Measurements from ENCODE around the gene NNT. TPM values are rescaled to one million over a fixed set of nuclear protein-coding genes. Genes with fewer than 3 reads are reported as not detected.
"Not testable (repeated sequence)": the region's sequence is repeated elsewhere in the genome, so short reads cannot be mapped to it uniquely, and the experiment has no call there.

The NNT gene
- total and polyA plus RNA-seq, 11 donors: 53.8 to 631 (median 362) TPM

GRCh38 chr5:43730832-43731342, 127.9 kb downstream of the NNT start:
- Histone ChIP-seq H3K4me3 (no peak overlapping the region), H3K36me3 (no peaks in the 10 kb centered on the region), H3K27me3 (no peaks in the 10 kb centered on the region), H3K9me3 (no peaks in the 10 kb centered on the region), H3K4me1 (peaks cover 0 to 3% (median 0%) of the 10 kb centered on the region in 12 donors), H3K27ac (no peak overlapping the region)
- WGBS, 4 donors: 67 to 73% (median 71%) methylated on average over 2 of the region's 2 CpGs
- TF ChIP-seq CTCF (IDR thresholded peaks at IDR 0.05) (no peak), POLR2A (IDR thresholded peaks at IDR 0.05) (no peak)
- intact Hi-C loops (cut with DNase I): loop anchor here in 9 of 10 donors (2.0 to 10.0 kb wide), 5 partner anchors 601 to 1044 kb away; no protein-coding TSS in a partner anchor
- DNase-seq (no peak), ATAC-seq (no peak)

- TF ChIP-seq POLR2A (IDR thresholded peaks at IDR 0.05) (no peak), CTCF (IDR thresholded peaks at IDR 0.05) (no peak)
- no peaks in the 10 kb centered on the region for H3K27me3 ChIP-seq
- H3K9me3 ChIP-seq: no peaks in the 10 kb centered on the region
- no peak overlapping the region for H3K27ac ChIP-seq
- 82 to 93% (median 89%) methylated on average over 1 of the region's 1 CpG for WGBS, 4 donors
- ATAC-seq (no peak), DNase-seq (no peak)
- H3K36me3 ChIP-seq: no peaks in the 10 kb centered on the region
- H3K4me1 ChIP-seq: peaks cover 0 to 3% (median 0%) of the 10 kb centered on the region in 12 donors
- intact Hi-C loops (cut with DNase I): loop anchor here in 9 of 10 donors (2.0 to 10.0 kb wide), 5 partner anchors 601 to 1043 kb away; no protein-coding TSS in a partner anchor
- no peak overlapping the region for H3K4me3 ChIP-seq
Observed at GRCh38 chr5:43731573-43731972, 128.6 kb downstream of the NNT start.

GRCh38 chr5:43745923-43746548, 143.1 kb downstream of the NNT start:
- H3K27me3 ChIP-seq; H3K27ac ChIP-seq; H3K4me1 ChIP-seq; intact Hi-C loops (cut with DNase I); H3K36me3 ChIP-seq; H3K4me3 ChIP-seq; ATAC-seq; H3K9me3 ChIP-seq: not testable (repeated sequence)
- peak in 1 of 5 donors; percentile 38 for DNase-seq
- WGBS, 4 donors: 80 to 100% (median 95%) methylated on average over 2 to 32 of the region's 32 CpGs

- H3K27ac ChIP-seq: no peak overlapping the region
- no peaks in the 10 kb centered on the region for H3K4me1 ChIP-seq
- H3K9me3 ChIP-seq: peaks cover 0 to under 1% (median 0%) of the 10 kb centered on the region in 12 donors
- TF ChIP-seq CTCF (IDR thresholded peaks at IDR 0.05): no peak
- TF ChIP-seq POLR2A (IDR thresholded peaks at IDR 0.05): no peak
- no peak overlapping the region for H3K4me3 ChIP-seq
- WGBS, 4 donors: 88 to 93% (median 89%) methylated on average over 2 of the region's 2 CpGs
- DNase-seq (no peak), ATAC-seq (no peak)
- no peaks in the 10 kb centered on the region for H3K36me3 ChIP-seq
- H3K27me3 ChIP-seq: no peaks in the 10 kb centered on the region
- intact Hi-C loops (cut with DNase I): no loop called here
Observed at GRCh38 chr5:43750809-43751208, 147.8 kb downstream of the NNT start.

All from heart left ventricle (tissue), 16 donors.